ENCODE results near the gene OGG1.

Gene OGG1

GRCh38 chr3:9778143-9779074 lies 28.7 kb downstream of the OGG1 start:
- no peak overlapping the region for H3K23ac ChIP-seq (ENCODE audit: low read length in 2 of 2)
- H2AK5ac ChIP-seq (ENCODE audit: low read length, severe bottlenecking): no peak overlapping the region
- no peak overlapping the region for H2AFZ ChIP-seq (ENCODE audit: low read depth, low read length)
- no peak overlapping the region for H3K4ac ChIP-seq (ENCODE audit: low read depth in 1 of 2, low read length in 2 of 2)
- WGBS: 83% methylated on average over 5 of the region's 5 CpGs
- no peak overlapping the region for H3K14ac ChIP-seq (ENCODE audit: low read length in 2 of 2)
- peaks cover 1% of the 10 kb centered on the region for H3K79me1 ChIP-seq (replicated peaks; ENCODE audit: low read length, poor library complexity, severe bottlenecking)
- no peak overlapping the region for H4K91ac ChIP-seq (ENCODE audit: low read length)
- no peak overlapping the region for H2BK5ac ChIP-seq (ENCODE audit: low read depth, low read length, poor library complexity, severe bottlenecking)
- no peak for DNase-seq
- H4K8ac ChIP-seq (ENCODE audit: low read length): no peak overlapping the region
- H3K4me2 ChIP-seq (ENCODE audit: low read length, poor library complexity, severe bottlenecking): no peak overlapping the region
- H3K27ac ChIP-seq (ENCODE audit: low read length, poor library complexity, severe bottlenecking): no peak overlapping the region
- no peak overlapping the region for H3K18ac ChIP-seq (ENCODE audit: low read depth in 1 of 2, low read length in 2 of 2)
- peaks cover 23 to 37% of the 10 kb centered on the region in 2 experiments for H3K36me3 ChIP-seq (ENCODE audit: control insufficient read depth in 1 of 2, insufficient read depth in 2 of 2, low read depth in 1 of 2, low read length in 2 of 2)
- H2BK15ac ChIP-seq (ENCODE audit: low read depth, poor library complexity, severe bottlenecking): no peak overlapping the region
- H3K9ac ChIP-seq (ENCODE audit: low read length): peak overlapping the region; percentile 64
- no peak overlapping the region for H2BK12ac ChIP-seq (ENCODE audit: low read length in 2 of 2)
- peaks cover 2% of the 10 kb centered on the region for H3K4me1 ChIP-seq (ENCODE audit: control insufficient read depth, insufficient read depth, low read depth, low read length)
- no peak overlapping the region for H3K4me3 ChIP-seq (ENCODE audit: insufficient read depth in 1 of 2, low read depth in 1 of 2, low read length in 2 of 2)
- no peaks in the 10 kb centered on the region for H3K27me3 ChIP-seq (ENCODE audit: control insufficient read depth in 1 of 2, insufficient read depth in 1 of 2, low read length in 2 of 2)
- H3K9me3 ChIP-seq (ENCODE audit: control insufficient read depth, low read length): no peaks in the 10 kb centered on the region
- no peak overlapping the region for H2BK120ac ChIP-seq (ENCODE audit: low read depth, low read length)

- 96% methylated on average over 4 of the region's 6 CpGs for WGBS
- no peak overlapping the region for H3K18ac ChIP-seq (ENCODE audit: low read depth in 1 of 2, low read length in 2 of 2)
- H3K14ac ChIP-seq (ENCODE audit: low read length in 2 of 2): no peak overlapping the region
These were observed 29.4 kb downstream of the OGG1 start for GRCh38 chr3:9779075-9779593.

GRCh38 chr3:9779721-9780457 lies 30.1 kb downstream of the OGG1 start:
- Histone ChIP-seq H2BK120ac (ENCODE audit: low read depth, low read length) (no peak overlapping the region), H4K8ac (ENCODE audit: low read length) (no peak overlapping the region), H2AFZ (ENCODE audit: low read depth, low read length) (no peak overlapping the region), H3K9ac (ENCODE audit: low read length) (no peak overlapping the region), H3K27ac (ENCODE audit: low read length, poor library complexity, severe bottlenecking) (no peak overlapping the region), H3K4me3 (ENCODE audit: insufficient read depth in 1 of 2, low read depth in 1 of 2, low read length in 2 of 2) (peak overlapping the region in 1 of 2 experiments; percentile 8), H2BK5ac (ENCODE audit: low read depth, low read length, poor library complexity, severe bottlenecking) (no peak overlapping the region), H3K36me3 (ENCODE audit: control insufficient read depth in 1 of 2, insufficient read depth in 2 of 2, low read depth in 1 of 2, low read length in 2 of 2) (peaks cover 33 to 49% of the 10 kb centered on the region in 2 experiments), H3K18ac (ENCODE audit: low read depth in 1 of 2, low read length in 2 of 2) (no peak overlapping the region), H3K23ac (ENCODE audit: low read length in 2 of 2) (no peak overlapping the region), H3K79me1 (replicated peaks; ENCODE audit: low read length, poor library complexity, severe bottlenecking) (peaks cover 4% of the 10 kb centered on the region), H2BK12ac (ENCODE audit: low read length in 2 of 2) (no peak overlapping the region), H3K4me2 (ENCODE audit: low read length, poor library complexity, severe bottlenecking) (no peak overlapping the region), H3K27me3 (ENCODE audit: control insufficient read depth in 1 of 2, insufficient read depth in 1 of 2, low read length in 2 of 2) (no peaks in the 10 kb centered on the region), H3K9me3 (ENCODE audit: control insufficient read depth, low read length) (no peaks in the 10 kb centered on the region), H3K4me1 (ENCODE audit: control insufficient read depth, insufficient read depth, low read depth, low read length) (peaks cover 2% of the 10 kb centered on the region), H2AK5ac (ENCODE audit: low read length, severe bottlenecking) (no peak overlapping the region), H3K4ac (ENCODE audit: low read depth in 1 of 2, low read length in 2 of 2) (no peak overlapping the region), H2BK15ac (ENCODE audit: low read depth, poor library complexity, severe bottlenecking) (no peak overlapping the region), H4K91ac (ENCODE audit: low read length) (no peak overlapping the region), H3K14ac (ENCODE audit: low read length in 2 of 2) (no peak overlapping the region)
- DNase-seq: no peak
- 98% methylated on average over 7 of the region's 8 CpGs for WGBS

More at GRCh38 chr3:9779075-9779593, 29.4 kb downstream of the OGG1 start:
- Histone ChIP-seq H2BK120ac (ENCODE audit: low read depth, low read length) (no peak overlapping the region), H4K91ac (ENCODE audit: low read length) (no peak overlapping the region), H2BK12ac (ENCODE audit: low read length in 2 of 2) (no peak overlapping the region), H3K36me3 (ENCODE audit: control insufficient read depth in 1 of 2, insufficient read depth in 2 of 2, low read depth in 1 of 2, low read length in 2 of 2) (peaks cover 29 to 43% of the 10 kb centered on the region in 2 experiments), H3K23ac (ENCODE audit: low read length in 2 of 2) (no peak overlapping the region), H2BK5ac (ENCODE audit: low read depth, low read length, poor library complexity, severe bottlenecking) (no peak overlapping the region), H3K4me3 (ENCODE audit: insufficient read depth in 1 of 2, low read depth in 1 of 2, low read length in 2 of 2) (no peak overlapping the region), H3K4me1 (ENCODE audit: control insufficient read depth, insufficient read depth, low read depth, low read length) (peaks cover 2% of the 10 kb centered on the region), H3K27me3 (ENCODE audit: control insufficient read depth in 1 of 2, insufficient read depth in 1 of 2, low read length in 2 of 2) (no peaks in the 10 kb centered on the region), H3K4me2 (ENCODE audit: low read length, poor library complexity, severe bottlenecking) (no peak overlapping the region), H2AFZ (ENCODE audit: low read depth, low read length) (no peak overlapping the region), H3K27ac (ENCODE audit: low read length, poor library complexity, severe bottlenecking) (no peak overlapping the region), H3K4ac (ENCODE audit: low read depth in 1 of 2, low read length in 2 of 2) (no peak overlapping the region), H3K9ac (ENCODE audit: low read length) (no peak overlapping the region), H4K8ac (ENCODE audit: low read length) (no peak overlapping the region), H3K79me1 (replicated peaks; ENCODE audit: low read length, poor library complexity, severe bottlenecking) (peaks cover 4% of the 10 kb centered on the region), H2BK15ac (ENCODE audit: low read depth, poor library complexity, severe bottlenecking) (no peak overlapping the region), H2AK5ac (ENCODE audit: low read length, severe bottlenecking) (no peak overlapping the region), H3K9me3 (ENCODE audit: control insufficient read depth, low read length) (no peaks in the 10 kb centered on the region)
- DNase-seq: no peak

- 97% methylated on average over 9 of the region's 10 CpGs for WGBS
- H3K79me1 ChIP-seq (replicated peaks; ENCODE audit: low read length, poor library complexity, severe bottlenecking): peaks cover 6% of the 10 kb centered on the region
- H2BK120ac ChIP-seq (ENCODE audit: low read depth, low read length): no peak overlapping the region
- H3K23ac ChIP-seq (ENCODE audit: low read length in 2 of 2): no peak overlapping the region
- H3K4me1 ChIP-seq (ENCODE audit: control insufficient read depth, insufficient read depth, low read depth, low read length): peaks cover 2% of the 10 kb centered on the region
- no peak for DNase-seq
- H4K8ac ChIP-seq (ENCODE audit: low read length): no peak overlapping the region
- H2BK12ac ChIP-seq (ENCODE audit: low read length in 2 of 2): no peak overlapping the region
- peak overlapping the region in 1 of 2 experiments; percentile 8 for H3K4me3 ChIP-seq (ENCODE audit: insufficient read depth in 1 of 2, low read depth in 1 of 2, low read length in 2 of 2)
- no peak overlapping the region for H3K4me2 ChIP-seq (ENCODE audit: low read length, poor library complexity, severe bottlenecking)
- H3K9ac ChIP-seq (ENCODE audit: low read length): no peak overlapping the region
- H3K9me3 ChIP-seq (ENCODE audit: control insufficient read depth, low read length): no peaks in the 10 kb centered on the region
- no peak overlapping the region for H2BK5ac ChIP-seq (ENCODE audit: low read depth, low read length, poor library complexity, severe bottlenecking)
- H3K14ac ChIP-seq (ENCODE audit: low read length in 2 of 2): no peak overlapping the region
- H2BK15ac ChIP-seq (ENCODE audit: low read depth, poor library complexity, severe bottlenecking): no peak overlapping the region
- H2AK5ac ChIP-seq (ENCODE audit: low read length, severe bottlenecking): no peak overlapping the region
- no peak overlapping the region for H3K27ac ChIP-seq (ENCODE audit: low read length, poor library complexity, severe bottlenecking)
- no peak overlapping the region for H2AFZ ChIP-seq (ENCODE audit: low read depth, low read length)
- no peak overlapping the region for H3K4ac ChIP-seq (ENCODE audit: low read depth in 1 of 2, low read length in 2 of 2)
- H3K27me3 ChIP-seq (ENCODE audit: control insufficient read depth in 1 of 2, insufficient read depth in 1 of 2, low read length in 2 of 2): no peaks in the 10 kb centered on the region
- H3K36me3 ChIP-seq (ENCODE audit: control insufficient read depth in 1 of 2, insufficient read depth in 2 of 2, low read depth in 1 of 2, low read length in 2 of 2): peaks cover 37 to 54% of the 10 kb centered on the region in 2 experiments
- no peak overlapping the region for H3K18ac ChIP-seq (ENCODE audit: low read depth in 1 of 2, low read length in 2 of 2)
- no peak overlapping the region for H4K91ac ChIP-seq (ENCODE audit: low read length)
These were observed 30.7 kb downstream of the OGG1 start for GRCh38 chr3:9780458-9780812.
